Measurements from ENCODE around the gene RASSF5.

The RASSF5 gene

GRCh38 chr1:206517784-206518183 is 10.5 kb downstream of the RASSF5 start:
- H3K9me3 ChIP-seq (ENCODE audit: control insufficient read depth in 2 of 2, low read length in 2 of 2): no peaks in the 10 kb centered on the region
- no peaks in the 10 kb centered on the region for H3K36me3 ChIP-seq (ENCODE audit: control insufficient read depth in 2 of 2, insufficient read depth in 2 of 2, low read length in 2 of 2)
- no peak overlapping the region for H3K4me3 ChIP-seq (ENCODE audit: low read length in 2 of 2)
- H3K27me3 ChIP-seq (ENCODE audit: control insufficient read depth in 1 of 2, insufficient read depth in 2 of 2, low read length in 2 of 2): no peaks in the 10 kb centered on the region
- H3K9ac ChIP-seq (ENCODE audit: low read length in 2 of 2): no peak overlapping the region
- H3K27ac ChIP-seq (ENCODE audit: low read length): no peak overlapping the region
- H3K4me1 ChIP-seq (ENCODE audit: control insufficient read depth, insufficient read depth, low read length): peaks cover 13% of the 10 kb centered on the region

GRCh38 chr1:206518206-206518605 is 10.9 kb downstream of the RASSF5 start:
- Histone ChIP-seq H3K4me3 (ENCODE audit: low read length in 2 of 2) (no peak overlapping the region), H3K4me1 (ENCODE audit: control insufficient read depth, insufficient read depth, low read length) (peaks cover 11% of the 10 kb centered on the region), H3K36me3 (ENCODE audit: control insufficient read depth in 2 of 2, insufficient read depth in 2 of 2, low read length in 2 of 2) (no peaks in the 10 kb centered on the region), H3K27ac (ENCODE audit: low read length) (no peak overlapping the region), H3K9ac (ENCODE audit: low read length in 2 of 2) (no peak overlapping the region), H3K9me3 (ENCODE audit: control insufficient read depth in 2 of 2, low read length in 2 of 2) (no peaks in the 10 kb centered on the region), H3K27me3 (ENCODE audit: control insufficient read depth in 1 of 2, insufficient read depth in 2 of 2, low read length in 2 of 2) (no peaks in the 10 kb centered on the region)

GRCh38 chr1:206518743-206519142 is 11.4 kb downstream of the RASSF5 start:
- no peak overlapping the region for H3K9ac ChIP-seq (ENCODE audit: low read length in 2 of 2)
- no peak overlapping the region for H3K4me3 ChIP-seq (ENCODE audit: low read length in 2 of 2)
- peaks cover 5% of the 10 kb centered on the region for H3K4me1 ChIP-seq (ENCODE audit: control insufficient read depth, insufficient read depth, low read length)
- no peak overlapping the region for H3K27ac ChIP-seq (ENCODE audit: low read length)
- H3K27me3 ChIP-seq (ENCODE audit: control insufficient read depth in 1 of 2, insufficient read depth in 2 of 2, low read length in 2 of 2): no peaks in the 10 kb centered on the region
- H3K36me3 ChIP-seq (ENCODE audit: control insufficient read depth in 2 of 2, insufficient read depth in 2 of 2, low read length in 2 of 2): no peaks in the 10 kb centered on the region
- H3K9me3 ChIP-seq (ENCODE audit: control insufficient read depth in 2 of 2, low read length in 2 of 2): no peaks in the 10 kb centered on the region

GRCh38 chr1:206521127-206521526 is 13.8 kb downstream of the RASSF5 start:
- Histone ChIP-seq H3K27me3 (ENCODE audit: control insufficient read depth in 1 of 2, insufficient read depth in 2 of 2, low read length in 2 of 2) (no peaks in the 10 kb centered on the region), H3K9ac (ENCODE audit: low read length in 2 of 2) (no peak overlapping the region), H3K36me3 (ENCODE audit: control insufficient read depth in 2 of 2, insufficient read depth in 2 of 2, low read length in 2 of 2) (no peaks in the 10 kb centered on the region), H3K9me3 (ENCODE audit: control insufficient read depth in 2 of 2, low read length in 2 of 2) (no peaks in the 10 kb centered on the region), H3K27ac (ENCODE audit: low read length) (no peak overlapping the region), H3K4me3 (ENCODE audit: low read length in 2 of 2) (no peak overlapping the region), H3K4me1 (ENCODE audit: control insufficient read depth, insufficient read depth, low read length) (no peaks in the 10 kb centered on the region)

GRCh38 chr1:206521694-206522402 is 14.5 kb downstream of the RASSF5 start:
- H3K9me3 ChIP-seq (ENCODE audit: control insufficient read depth in 2 of 2, low read length in 2 of 2): no peaks in the 10 kb centered on the region
- no peaks in the 10 kb centered on the region for H3K27me3 ChIP-seq (ENCODE audit: control insufficient read depth in 1 of 2, insufficient read depth in 2 of 2, low read length in 2 of 2)
- no peak overlapping the region for H3K9ac ChIP-seq (ENCODE audit: low read length in 2 of 2)
- H3K36me3 ChIP-seq (ENCODE audit: control insufficient read depth in 2 of 2, insufficient read depth in 2 of 2, low read length in 2 of 2): no peaks in the 10 kb centered on the region
- H3K27ac ChIP-seq (ENCODE audit: low read length): no peak overlapping the region
- H3K4me1 ChIP-seq (ENCODE audit: control insufficient read depth, insufficient read depth, low read length): no peaks in the 10 kb centered on the region
- no peak overlapping the region for H3K4me3 ChIP-seq (ENCODE audit: low read length in 2 of 2)

GRCh38 chr1:206524739-206525364 is 17.5 kb downstream of the RASSF5 start:
- Histone ChIP-seq H3K9me3 (ENCODE audit: control insufficient read depth in 2 of 2, low read length in 2 of 2) (no peaks in the 10 kb centered on the region), H3K27ac (ENCODE audit: low read length) (no peak overlapping the region), H3K4me3 (ENCODE audit: low read length in 2 of 2) (no peak overlapping the region), H3K4me1 (ENCODE audit: control insufficient read depth, insufficient read depth, low read length) (no peaks in the 10 kb centered on the region), H3K36me3 (ENCODE audit: control insufficient read depth in 2 of 2, insufficient read depth in 2 of 2, low read length in 2 of 2) (no peaks in the 10 kb centered on the region), H3K27me3 (ENCODE audit: control insufficient read depth in 1 of 2, insufficient read depth in 2 of 2, low read length in 2 of 2) (no peaks in the 10 kb centered on the region), H3K9ac (ENCODE audit: low read length in 2 of 2) (no peak overlapping the region)

GRCh38 chr1:206526064-206526911 is 19.0 kb downstream of the RASSF5 start:
- Histone ChIP-seq H3K27me3 (ENCODE audit: control insufficient read depth in 1 of 2, insufficient read depth in 2 of 2, low read length in 2 of 2) (peaks cover 0 to 2% of the 10 kb centered on the region in 2 donors), H3K4me1 (ENCODE audit: control insufficient read depth, insufficient read depth, low read length) (no peaks in the 10 kb centered on the region), H3K27ac (ENCODE audit: low read length) (no peak overlapping the region), H3K36me3 (ENCODE audit: control insufficient read depth in 2 of 2, insufficient read depth in 2 of 2, low read length in 2 of 2) (no peaks in the 10 kb centered on the region), H3K4me3 (ENCODE audit: low read length in 2 of 2) (no peak overlapping the region), H3K9me3 (ENCODE audit: control insufficient read depth in 2 of 2, low read length in 2 of 2) (no peaks in the 10 kb centered on the region), H3K9ac (ENCODE audit: low read length in 2 of 2) (no peak overlapping the region)

- H3K36me3 ChIP-seq (ENCODE audit: control insufficient read depth in 2 of 2, insufficient read depth in 2 of 2, low read length in 2 of 2): no peaks in the 10 kb centered on the region
- H3K4me1 ChIP-seq (ENCODE audit: control insufficient read depth, insufficient read depth, low read length): no peaks in the 10 kb centered on the region
- no peak overlapping the region for H3K27ac ChIP-seq (ENCODE audit: low read length)
- no peak overlapping the region for H3K9ac ChIP-seq (ENCODE audit: low read length in 2 of 2)
- no peaks in the 10 kb centered on the region for H3K9me3 ChIP-seq (ENCODE audit: control insufficient read depth in 2 of 2, low read length in 2 of 2)
- peaks cover 0 to 2% of the 10 kb centered on the region in 2 donors for H3K27me3 ChIP-seq (ENCODE audit: control insufficient read depth in 1 of 2, insufficient read depth in 2 of 2, low read length in 2 of 2)
- no peak overlapping the region for H3K4me3 ChIP-seq (ENCODE audit: low read length in 2 of 2)
These were observed 22.1 kb downstream of the RASSF5 start for GRCh38 chr1:206529425-206529824.

GRCh38 chr1:206532368-206532767 is 25.0 kb downstream of the RASSF5 start:
- no peaks in the 10 kb centered on the region for H3K36me3 ChIP-seq (ENCODE audit: control insufficient read depth in 2 of 2, insufficient read depth in 2 of 2, low read length in 2 of 2)
- no peaks in the 10 kb centered on the region for H3K4me1 ChIP-seq (ENCODE audit: control insufficient read depth, insufficient read depth, low read length)
- no peak overlapping the region for H3K27ac ChIP-seq (ENCODE audit: low read length)
- H3K4me3 ChIP-seq (ENCODE audit: low read length in 2 of 2): no peak overlapping the region
- H3K27me3 ChIP-seq (ENCODE audit: control insufficient read depth in 1 of 2, insufficient read depth in 2 of 2, low read length in 2 of 2): peaks cover 0 to 3% of the 10 kb centered on the region in 2 donors
- H3K9me3 ChIP-seq (ENCODE audit: control insufficient read depth in 2 of 2, low read length in 2 of 2): no peaks in the 10 kb centered on the region
- no peak overlapping the region for H3K9ac ChIP-seq (ENCODE audit: low read length in 2 of 2)

- Histone ChIP-seq H3K27ac (ENCODE audit: low read length) (no peak overlapping the region), H3K27me3 (ENCODE audit: control insufficient read depth in 1 of 2, insufficient read depth in 2 of 2, low read length in 2 of 2) (peaks cover 0 to 3% of the 10 kb centered on the region in 2 donors), H3K4me1 (ENCODE audit: control insufficient read depth, insufficient read depth, low read length) (peaks cover under 1% of the 10 kb centered on the region), H3K9me3 (ENCODE audit: control insufficient read depth in 2 of 2, low read length in 2 of 2) (no peaks in the 10 kb centered on the region), H3K9ac (ENCODE audit: low read length in 2 of 2) (no peak overlapping the region), H3K4me3 (ENCODE audit: low read length in 2 of 2) (no peak overlapping the region), H3K36me3 (ENCODE audit: control insufficient read depth in 2 of 2, insufficient read depth in 2 of 2, low read length in 2 of 2) (no peaks in the 10 kb centered on the region)
These were observed 27.2 kb downstream of the RASSF5 start for GRCh38 chr1:206534552-206534951.

All from stomach smooth muscle (tissue), 2 donors.